HG03342 (cell line): ENCODE measurements around the gene FRMD5.
A peak's percentile ranks its signal among the peaks of the same experiment; 100 is the strongest.
"Not testable (repeated sequence)": the region's sequence is repeated elsewhere in the genome, so short reads cannot be mapped to it uniquely, and the experiment has no call there.

Source experiments
- ATAC-seq: cut with Tn5 transposase; IDR thresholded peaks from one replicate; pipeline ENCODE4 v1.9.1; 2021; ENCODE audit warnings: mild to moderate bottlenecking, moderate library complexity; ENCODE audit not compliant: unreplicated experiment

The FRMD5 gene

DNA sequence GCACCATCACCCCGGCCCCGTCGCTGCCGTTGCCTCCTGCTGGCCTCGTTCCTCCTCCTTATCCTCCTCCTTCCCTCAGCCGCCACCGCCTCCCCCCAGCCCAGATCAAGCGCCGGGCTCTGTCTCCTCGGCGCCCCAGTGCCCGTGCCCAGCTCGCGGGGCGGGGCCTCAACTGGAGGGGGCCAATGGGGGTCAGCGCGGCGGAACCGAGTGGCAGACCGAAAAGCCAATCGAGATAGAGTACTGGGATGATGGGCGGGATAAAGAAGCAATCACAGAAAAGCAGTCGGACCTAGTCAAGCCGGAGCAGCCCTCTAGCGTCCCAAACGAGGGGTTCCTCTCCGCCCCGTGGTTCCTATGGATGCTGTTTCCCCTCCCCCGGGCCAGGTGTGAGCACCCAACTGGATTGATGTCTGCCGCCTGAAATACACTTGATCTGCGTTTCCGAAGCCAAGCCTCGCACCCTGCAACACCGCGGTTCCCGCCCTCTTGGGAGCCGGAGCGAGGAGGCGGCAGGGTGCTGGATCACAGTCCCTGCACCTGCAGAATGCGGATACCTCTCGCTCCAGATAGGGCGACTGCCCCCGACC lies at the start of gene FRMD5:
TSS of gene FRMD5 (minus strand) at position 121 of the 590 bp plus-strand sequence.
- ATAC-seq = peak; percentile 93

DNA sequence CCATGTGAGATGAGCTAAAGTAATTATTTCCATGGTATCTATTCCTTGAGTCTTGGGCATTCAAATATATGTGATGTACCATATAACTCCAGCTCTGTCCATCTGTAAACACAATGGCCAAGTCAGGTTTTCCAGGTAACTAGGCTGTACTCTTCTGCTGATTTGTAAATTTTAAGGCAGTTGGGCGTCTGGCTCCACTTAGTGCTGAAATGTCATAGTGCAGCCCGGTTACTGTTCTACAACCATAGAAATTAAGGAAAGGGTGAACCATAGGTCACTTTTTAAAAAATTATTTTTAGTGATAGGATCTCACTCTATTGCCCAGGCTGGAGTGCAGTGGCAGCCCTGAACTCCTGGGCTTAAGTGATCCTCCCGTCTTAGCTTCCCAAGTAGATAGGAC lies 48.8 kb upstream of the FRMD5 start:
- ATAC-seq = no peak

DNA sequence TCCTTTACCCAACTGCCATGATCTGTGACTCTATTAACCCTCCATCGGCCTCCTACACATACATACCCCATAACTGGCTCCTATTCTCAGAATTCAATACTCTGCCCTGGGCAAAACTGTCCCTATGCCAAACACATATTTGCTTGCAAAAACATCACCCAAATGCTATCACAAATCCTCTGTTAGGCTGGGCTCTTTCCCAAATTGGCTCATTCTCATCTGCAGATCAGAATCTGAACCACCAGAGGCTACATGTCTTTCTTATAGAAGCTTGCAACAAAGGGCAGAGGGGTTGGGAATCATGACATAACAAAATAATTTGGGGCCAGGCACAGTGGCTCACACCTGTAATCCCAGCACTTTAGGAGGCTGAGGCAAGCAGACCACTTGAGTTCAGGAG lies 48.1 kb upstream of the FRMD5 start:
- ATAC-seq = no peak

DNA sequence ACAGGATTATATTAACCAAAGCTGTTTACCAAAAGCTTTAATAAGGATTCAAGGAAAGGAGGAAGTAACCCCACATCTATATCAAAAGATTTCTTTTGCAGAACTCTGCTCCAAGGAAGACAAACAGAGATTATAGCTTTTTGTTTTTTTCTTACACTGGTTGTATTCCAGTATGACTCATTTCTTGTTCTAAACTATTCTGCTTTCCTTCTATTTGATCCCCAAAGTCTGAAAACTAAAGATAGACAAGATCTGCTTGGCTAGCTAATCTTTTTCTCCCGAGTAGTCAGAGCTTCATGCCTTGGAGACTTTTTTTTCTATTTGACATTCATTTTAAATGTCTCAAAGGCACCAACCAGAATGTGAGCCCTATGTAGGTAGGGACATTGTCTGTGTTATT lies 36.8 kb upstream of the FRMD5 start:
- ATAC-seq = no peak

DNA sequence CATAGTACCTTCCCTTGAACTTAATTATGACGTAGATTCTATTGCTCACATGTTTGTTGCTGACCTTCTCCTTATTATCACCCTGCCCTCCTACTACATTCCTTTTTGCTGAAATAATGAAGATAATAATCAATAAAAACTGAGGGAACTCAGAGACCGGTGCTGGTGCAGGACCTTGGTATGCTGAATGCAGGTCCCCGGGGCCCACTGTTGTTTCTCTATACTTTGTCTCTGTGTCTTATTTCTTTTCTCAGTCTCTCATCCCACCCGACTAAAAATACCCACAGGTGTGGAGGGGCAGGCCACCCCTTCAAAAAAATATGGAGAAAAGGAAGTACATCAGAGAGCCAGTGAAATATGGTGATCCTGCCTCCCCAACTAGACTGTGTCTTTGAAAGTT lies 34.2 kb upstream of the FRMD5 start:
- not testable (repeated sequence) for ATAC-seq

DNA sequence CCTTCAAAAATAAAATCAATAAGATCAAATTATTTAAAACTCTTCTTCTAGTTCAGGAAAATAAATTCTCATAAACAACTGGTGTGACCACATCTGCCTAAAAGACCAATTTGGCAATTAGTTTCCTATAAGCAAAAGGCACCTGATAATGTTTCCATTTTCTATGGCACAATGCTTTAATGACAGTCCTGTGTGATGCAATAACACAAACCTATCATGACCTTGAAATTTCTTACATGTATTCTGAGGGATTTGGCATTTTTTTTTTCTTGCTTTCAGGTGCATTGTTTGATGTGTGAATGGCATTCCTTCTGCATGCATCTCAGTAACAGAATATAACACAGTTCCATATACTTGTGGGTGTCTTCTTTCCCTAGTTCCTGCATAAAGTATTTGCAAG lies 32.5 kb upstream of the FRMD5 start:
- no peak for ATAC-seq

DNA sequence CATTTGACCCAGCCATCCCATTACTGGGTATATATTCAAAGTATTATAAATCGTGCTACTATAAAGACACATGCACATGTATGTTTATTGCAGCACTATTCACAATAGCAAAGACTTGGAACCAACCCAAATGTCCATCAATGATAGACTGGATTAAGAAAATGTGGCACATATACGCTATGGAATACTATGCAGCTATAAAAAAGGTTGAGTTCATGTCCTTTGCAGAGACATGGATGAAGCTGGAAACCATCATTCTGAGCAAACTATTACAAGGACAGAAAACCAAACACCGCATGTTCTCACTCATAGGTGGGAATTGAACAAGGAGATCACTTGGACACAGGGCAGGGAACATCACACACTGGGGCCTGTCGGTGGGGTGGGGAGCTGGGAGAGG lies 31.9 kb upstream of the FRMD5 start:
- ATAC-seq = not testable (repeated sequence)

DNA sequence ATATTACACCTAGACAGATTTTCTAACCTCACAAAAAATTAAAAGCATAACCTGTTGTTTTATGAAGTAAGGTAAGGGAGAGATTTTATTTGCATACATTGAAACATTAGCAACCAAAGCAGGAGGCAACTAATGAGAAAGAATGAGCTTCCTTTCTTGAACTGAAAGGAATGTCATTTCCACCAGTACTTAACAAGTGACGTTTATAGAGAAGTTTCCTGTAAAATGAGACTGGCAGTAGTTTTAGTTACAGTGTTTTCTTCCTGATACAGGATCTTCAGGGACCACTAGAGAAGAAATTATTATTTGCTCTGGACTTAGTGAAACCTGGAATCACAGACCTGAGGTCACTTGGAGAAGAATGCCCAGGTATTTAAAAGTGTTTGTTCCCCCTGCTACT lies 27.4 kb upstream of the FRMD5 start:
- ATAC-seq = no peak

DNA sequence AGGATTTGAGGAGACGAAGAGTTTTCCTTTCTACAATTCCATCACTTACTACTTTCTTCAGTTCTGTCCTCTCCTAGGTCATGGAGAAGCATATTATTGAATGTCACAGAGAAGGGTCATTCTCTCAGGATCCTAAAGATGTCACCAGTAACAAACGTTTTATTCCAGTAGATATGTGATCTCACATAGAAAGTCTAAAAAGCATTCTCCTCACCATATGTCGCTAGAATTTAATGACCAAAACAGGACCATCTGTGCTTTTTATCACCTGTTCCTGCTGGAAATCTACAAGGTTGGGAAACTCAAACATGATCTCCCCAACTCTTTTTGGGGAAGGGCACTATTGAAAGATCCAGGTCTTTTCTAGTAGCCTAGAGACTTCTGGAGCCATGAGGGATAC lies 24.0 kb upstream of the FRMD5 start:
- ATAC-seq = no peak

DNA sequence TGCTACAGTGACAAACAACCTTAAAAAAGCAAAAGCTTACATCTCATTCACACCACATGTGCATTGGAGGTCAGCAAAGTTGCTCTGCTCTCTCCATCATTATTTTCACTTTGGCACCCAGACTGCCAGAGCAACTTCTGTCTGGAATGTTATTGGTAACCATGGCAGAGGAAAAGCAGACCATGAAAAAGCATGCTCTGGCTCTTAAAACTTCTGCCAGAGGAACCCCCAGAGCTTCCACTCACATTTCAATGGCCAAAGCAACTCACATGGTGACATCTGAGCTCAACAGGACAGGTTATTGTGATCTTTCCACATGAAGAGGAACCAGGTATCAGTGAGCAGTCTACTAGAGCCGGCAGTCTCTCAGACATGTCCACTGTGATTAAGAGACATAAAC lies 21.9 kb upstream of the FRMD5 start:
- ATAC-seq = no peak

DNA sequence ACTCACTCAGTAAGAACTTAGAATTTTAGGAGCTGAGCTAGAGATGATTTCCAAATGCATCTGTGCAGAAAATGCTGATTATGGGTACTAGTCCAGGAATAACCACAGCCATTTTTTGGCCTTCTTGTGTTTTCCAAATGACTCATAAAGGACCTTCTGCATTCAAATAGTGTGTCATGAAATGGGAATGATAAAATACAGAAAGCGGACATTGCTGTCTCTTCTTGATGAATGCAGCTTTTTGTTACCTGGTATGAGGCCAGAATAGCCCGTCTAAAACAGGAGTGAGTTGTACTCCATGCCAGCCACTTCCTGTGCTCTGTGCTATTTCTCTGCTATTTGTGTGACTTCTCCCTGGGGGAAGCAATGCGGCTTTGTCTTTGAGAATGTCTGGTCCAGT lies 20.5 kb upstream of the FRMD5 start:
- no peak for ATAC-seq

DNA sequence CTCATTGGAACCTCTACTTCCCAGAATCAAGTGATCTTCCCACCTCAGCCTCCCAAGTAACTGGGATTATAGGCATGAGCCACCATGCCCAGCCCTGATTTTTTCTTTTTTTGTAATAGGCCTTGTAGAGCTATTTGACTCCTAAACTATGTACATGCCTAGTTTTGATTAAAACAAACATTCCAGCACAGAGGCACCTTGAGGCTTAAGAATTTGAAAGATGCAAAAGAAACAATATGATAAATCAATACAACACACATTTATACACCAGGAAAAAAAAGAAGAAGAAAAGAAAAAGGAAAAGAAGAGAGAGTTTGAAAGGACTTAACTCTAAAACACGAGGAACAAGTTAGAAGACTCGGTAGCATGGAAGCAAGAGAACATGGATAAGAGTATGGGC lies 13.9 kb upstream of the FRMD5 start:
- ATAC-seq = no peak

DNA sequence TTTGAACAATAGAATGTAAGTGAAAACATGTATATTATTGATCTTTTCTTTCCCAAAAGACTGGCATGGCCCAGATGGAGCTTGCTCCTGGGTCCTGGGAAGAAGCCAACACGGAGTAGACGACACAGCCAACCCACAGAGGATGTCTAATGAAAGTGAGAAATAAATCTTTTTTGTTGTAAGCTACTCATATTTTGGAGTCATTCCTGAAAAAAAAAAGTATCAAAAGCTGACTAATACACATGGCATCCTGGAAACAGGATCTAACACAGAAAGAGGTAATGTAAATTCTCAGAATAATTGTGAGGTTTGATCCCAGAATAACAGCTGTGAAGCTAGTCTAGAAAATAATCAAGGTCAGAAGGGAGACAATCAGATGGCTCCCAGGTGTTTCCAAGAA lies 12.6 kb upstream of the FRMD5 start:
- ATAC-seq = no peak

DNA sequence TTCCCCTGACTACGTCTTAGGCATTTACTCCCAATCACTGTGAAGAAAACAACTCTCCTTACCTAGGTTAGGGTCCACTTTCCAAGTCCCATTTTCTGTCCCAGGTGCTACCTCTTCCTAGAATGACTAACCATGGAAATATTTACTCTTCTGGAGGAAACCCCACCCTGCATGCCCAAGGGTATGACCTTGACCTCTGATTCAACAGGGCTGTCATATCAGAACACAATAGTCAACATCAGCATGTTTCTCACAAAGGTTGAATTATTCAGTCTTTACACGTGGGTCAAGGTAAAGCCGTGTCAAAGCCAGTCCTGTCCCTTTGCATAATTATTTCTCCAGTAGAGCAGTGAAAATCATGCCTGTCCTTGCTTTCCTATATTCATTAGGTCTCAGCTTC lies 4.3 kb upstream of the FRMD5 start:
- ATAC-seq = no peak

DNA sequence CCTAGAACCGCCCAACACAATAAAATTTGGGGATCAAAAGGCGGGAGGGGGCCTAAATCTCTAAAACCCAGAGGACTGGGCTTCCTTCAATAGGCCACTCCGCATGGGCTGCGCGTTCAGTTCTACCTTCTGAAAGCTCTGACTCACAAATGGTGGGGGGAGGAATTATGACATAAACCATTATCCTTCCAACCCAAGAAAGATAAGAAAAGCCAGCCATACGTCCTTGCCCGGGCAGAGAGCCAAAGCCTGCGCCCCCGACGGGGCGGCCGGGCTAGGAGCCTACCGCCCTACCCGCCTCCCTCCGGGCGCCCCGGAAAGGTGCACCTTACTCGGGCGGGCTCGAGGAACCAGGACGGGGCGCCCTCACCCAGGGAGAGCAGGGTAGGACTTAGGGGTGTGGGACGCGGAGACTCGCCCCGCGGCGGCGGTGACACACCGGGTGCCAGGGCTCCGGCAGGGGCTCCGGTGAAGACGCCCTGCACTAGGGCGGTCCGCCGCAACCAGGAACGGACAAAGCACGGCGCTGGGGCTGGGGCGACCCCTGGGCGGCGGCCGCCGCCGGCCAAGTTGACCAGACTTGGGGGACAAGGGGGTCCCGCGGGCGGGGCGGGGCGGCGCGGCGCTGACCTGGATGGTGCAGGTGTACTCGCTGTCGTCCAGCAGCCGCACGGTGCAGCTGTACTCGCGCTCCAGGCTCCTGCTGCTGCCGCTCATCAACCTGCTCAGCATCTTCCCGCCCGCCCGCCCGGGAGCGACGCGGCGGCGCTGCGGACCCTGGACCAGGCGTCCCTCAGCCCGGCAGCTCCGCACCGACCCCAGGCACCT lies 534 bp downstream of the FRMD5 start:
- ATAC-seq = peak; percentile 19

DNA sequence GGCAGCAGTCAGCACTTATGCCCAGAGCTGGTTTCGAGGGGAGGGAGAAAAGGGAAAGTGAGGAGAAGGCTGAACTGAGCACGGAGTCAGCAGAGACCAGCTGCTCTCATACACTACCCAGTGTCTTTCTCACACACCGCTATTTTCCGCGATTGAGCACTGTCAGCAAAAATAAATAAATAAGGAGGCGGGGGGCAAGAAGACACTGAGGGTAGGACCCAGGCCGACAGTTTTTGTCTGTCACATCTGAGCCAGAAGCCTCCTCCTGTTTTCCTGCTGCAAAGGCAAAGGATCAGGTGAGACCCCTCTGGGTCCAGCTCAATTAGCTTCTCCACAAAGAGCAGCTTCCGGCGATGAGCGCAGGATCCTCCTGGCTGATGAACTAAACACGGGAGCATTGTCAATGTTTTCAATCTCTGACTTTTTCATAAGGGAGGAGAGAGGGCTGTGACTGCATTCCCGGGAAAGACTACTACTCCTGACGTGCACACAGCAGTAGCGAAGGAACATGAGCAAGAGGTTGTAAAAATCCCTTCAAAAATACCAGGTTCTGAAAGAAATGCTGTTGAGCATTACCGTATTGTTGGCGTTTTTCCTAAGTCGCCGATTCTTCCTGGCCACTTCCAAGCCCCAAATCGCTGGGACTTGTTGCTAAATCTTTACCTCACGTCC lies 1.3 kb downstream of the FRMD5 start:
- ATAC-seq = no peak

DNA sequence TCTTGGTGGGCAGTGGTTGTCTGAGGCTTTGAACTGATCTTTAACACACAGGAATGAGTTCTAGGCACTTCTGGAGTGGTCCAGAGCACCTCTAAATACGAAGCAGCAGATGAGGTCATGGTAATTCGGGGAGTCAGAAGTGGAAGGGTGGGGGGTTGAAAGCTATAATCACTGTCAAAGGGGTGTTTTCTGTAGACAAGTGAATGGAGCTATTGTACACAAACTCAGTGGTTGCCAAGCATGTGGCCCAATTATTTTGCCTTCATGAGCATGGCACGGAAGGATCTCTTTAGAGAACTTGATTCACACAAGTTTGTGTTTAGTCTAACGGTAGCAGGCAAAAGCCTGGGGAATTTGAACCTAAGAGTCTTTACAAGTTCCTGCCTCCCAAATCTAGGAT lies 6.3 kb downstream of the FRMD5 start:
- ATAC-seq = no peak

DNA sequence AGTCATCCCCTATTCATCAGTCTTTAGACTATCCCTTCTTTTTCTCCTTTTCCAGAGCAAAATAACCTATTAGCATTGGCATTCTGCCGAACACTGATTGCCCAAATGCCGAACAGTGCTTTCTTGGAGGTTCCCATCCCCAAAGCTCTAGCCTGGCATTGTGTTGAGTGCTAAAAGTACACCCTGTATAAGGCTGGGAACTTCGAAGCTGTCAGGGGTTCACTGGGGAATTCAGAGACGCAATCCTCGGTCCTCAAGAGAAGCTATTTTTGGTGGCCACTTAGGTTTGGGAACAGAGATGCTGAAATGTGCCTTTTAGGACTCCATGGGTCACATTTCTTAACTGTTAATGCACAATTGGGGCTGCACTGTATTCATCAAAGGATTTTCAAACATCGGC lies 8.4 kb downstream of the FRMD5 start:
- no peak for ATAC-seq

DNA sequence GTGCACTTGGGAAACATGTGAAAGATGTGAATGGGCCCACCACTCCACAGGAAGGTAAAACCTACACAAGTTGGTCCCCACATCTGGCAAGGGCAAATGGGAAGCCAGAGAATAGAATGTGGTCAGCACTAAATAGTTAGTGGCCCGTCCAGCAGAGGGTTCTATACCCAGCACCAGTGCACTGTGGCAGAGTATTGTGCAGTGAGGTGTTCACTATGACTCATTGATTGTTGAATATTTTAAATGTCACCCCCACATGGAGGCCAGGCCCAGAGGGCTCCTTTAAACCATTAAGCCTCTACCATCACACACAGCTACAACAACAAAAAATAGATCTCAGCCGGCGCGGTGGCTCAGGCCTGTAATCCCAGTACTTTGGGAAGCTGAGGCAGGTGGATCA lies 11.7 kb downstream of the FRMD5 start:
- ATAC-seq = no peak

DNA sequence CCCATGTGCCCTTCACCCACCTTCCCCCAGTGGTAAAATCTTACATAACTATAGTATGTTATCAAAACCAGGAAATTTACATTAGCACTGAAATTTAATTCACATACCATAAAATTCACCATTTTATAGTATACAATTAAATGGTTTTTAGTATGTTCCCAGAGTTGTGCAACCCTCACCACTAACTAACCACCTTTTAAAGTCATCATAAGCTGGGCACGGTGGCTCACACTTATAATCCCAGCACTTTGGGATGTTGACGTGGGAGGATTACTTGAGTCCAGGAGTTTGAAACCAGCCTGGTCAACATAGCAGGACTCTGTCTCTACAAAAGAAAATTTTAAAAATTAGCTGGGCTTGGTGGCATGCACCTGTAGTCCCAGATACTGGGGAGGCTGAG lies 13.7 kb downstream of the FRMD5 start:
- no peak for ATAC-seq

DNA sequence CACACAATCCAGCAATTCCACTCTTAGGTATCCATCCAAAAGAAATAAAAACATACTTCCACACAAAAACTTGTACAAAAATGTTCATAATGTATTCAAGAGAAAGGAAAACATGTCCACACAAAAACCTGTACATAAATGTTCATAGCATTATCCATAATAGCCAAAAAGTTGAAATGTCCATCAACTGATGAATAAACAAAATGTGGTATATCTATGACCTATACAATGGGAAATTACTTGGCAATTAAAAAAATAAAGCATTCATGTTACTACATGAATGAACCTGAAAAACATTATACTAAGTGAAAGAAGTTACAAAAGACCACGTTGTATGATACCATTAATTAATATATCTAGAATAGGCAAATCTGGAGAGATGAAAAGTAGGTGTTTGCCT lies 17.9 kb downstream of the FRMD5 start:
- ATAC-seq = no peak

DNA sequence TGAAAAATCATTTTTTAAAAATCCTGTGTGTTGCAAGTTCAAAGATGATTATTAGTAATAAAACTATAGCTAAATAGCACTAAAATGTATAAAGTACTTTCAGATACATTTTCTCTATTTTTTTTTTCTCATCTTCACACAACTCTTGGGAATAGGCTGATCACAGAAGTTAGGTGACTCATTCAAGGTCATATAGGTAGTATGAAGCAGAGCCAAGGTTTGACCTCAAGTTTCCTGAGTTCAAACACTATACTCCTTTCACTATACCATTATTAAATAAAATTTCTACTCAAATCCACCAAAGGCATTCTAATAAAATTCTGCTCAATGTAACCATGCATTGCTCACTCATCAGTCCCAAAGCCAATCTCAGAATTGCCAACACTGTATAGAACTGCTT lies 21.3 kb downstream of the FRMD5 start:
- no peak for ATAC-seq
